Prostate gland (tissue), 2 donors: Measurements from ENCODE around the gene FAM83C.

Experiments
- POLR2AphosphoS5 ChIP-seq: sonication (generic); formaldehyde crosslinking; IDR thresholded peaks from one replicate; pipeline ENCODE4 v1.6.1; 2017; ENCODE audit warnings: antibody characterized with exemption
- TF ChIP-seq, protein P1 (sequence below), 4 experiments: fragments of 200-600 bp in 2 of 4; fragments of 450-650 bp in 2 of 4; sonication (generic) in 2 of 4; IDR thresholded peaks; 1 replicate in 3 of 4; 2 replicates in 1 of 4; pipeline ENCODE4 v1.5.1; 2016 to 2019; ENCODE audit warnings: antibody characterized with exemption in 4 of 4, mild to moderate bottlenecking in 2 of 4, moderate library complexity in 2 of 4

DNA sequence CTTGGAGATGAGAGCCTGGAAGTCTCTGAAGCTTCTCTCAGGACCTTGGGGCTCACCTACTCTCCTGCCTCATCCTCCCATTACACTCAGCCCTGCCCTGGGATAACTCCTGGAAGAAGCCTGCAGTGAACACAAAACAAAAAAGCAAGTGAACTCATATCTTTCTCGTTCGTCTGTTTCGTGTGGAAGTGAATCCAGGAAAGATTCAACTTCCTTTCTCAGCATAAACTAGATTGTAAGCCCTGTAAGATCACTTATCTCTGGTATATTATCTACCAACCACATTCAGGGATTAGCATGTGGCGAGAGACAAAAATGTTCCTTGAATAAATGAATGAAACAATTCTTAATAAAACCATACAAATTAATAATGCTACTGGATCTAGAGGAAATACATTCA lies 36.5 kb upstream of the FAM83C start:
- no peak for TF ChIP-seq POLR2AphosphoS5
- TF ChIP-seq, protein P1, sequence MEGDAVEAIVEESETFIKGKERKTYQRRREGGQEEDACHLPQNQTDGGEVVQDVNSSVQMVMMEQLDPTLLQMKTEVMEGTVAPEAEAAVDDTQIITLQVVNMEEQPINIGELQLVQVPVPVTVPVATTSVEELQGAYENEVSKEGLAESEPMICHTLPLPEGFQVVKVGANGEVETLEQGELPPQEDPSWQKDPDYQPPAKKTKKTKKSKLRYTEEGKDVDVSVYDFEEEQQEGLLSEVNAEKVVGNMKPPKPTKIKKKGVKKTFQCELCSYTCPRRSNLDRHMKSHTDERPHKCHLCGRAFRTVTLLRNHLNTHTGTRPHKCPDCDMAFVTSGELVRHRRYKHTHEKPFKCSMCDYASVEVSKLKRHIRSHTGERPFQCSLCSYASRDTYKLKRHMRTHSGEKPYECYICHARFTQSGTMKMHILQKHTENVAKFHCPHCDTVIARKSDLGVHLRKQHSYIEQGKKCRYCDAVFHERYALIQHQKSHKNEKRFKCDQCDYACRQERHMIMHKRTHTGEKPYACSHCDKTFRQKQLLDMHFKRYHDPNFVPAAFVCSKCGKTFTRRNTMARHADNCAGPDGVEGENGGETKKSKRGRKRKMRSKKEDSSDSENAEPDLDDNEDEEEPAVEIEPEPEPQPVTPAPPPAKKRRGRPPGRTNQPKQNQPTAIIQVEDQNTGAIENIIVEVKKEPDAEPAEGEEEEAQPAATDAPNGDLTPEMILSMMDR (IDR thresholded peaks at IDR 0.05): no peak
